Activated CD4-positive, alpha-beta memory T cell treated with anti-CD3 and anti-CD28 coated beads for 36 hours (primary cell): ENCODE results near the gene PAIP2B. TPM values are rescaled to one million over a fixed set of nuclear protein-coding genes. Genes with fewer than 3 reads are reported as not detected.
A peak's percentile ranks its signal among the peaks of the same experiment; 100 is the strongest.

ENCODE experiments used
- CTCF ChIA-PET: fragments of 350-600 bp; sonication (Branson Sonifier 250); formaldehyde crosslinking; loops from one replicate; lab custom pipeline; 2021; ENCODE audit warnings: antibody characterized with exemption, inconsistent platforms; lab: Charles Lee
- POLR2A ChIA-PET: fragments of 350-600 bp; sonication (Branson Sonifier 250); formaldehyde crosslinking; loops from one replicate; lab custom pipeline; 2021; ENCODE audit warnings: antibody characterized with exemption; lab: Charles Lee
- DNase-seq: peaks from one replicate; pipeline ENCODE4 v3.0.0-alpha.2; 2020
- H3K27ac Mint-ChIP-seq: one replicate; pipeline ENCODE4 v1.8.0; 2021; ENCODE audit warnings: mixed read lengths
- H3K27me3 Mint-ChIP-seq: one replicate; pipeline ENCODE4 v1.8.0; 2021; ENCODE audit warnings: mixed read lengths
- H3K36me3 Mint-ChIP-seq: one replicate; pipeline ENCODE4 v1.8.0; 2021; ENCODE audit warnings: mixed read lengths
- H3K4me1 Mint-ChIP-seq: one replicate; pipeline ENCODE4 v1.8.0; 2021; ENCODE audit warnings: low read depth, mixed read lengths
- H3K4me3 Mint-ChIP-seq: one replicate; pipeline ENCODE4 v1.8.0; 2021; ENCODE audit warnings: mild to moderate bottlenecking, mixed read lengths
- H3K9me3 Mint-ChIP-seq: one replicate; pipeline ENCODE4 v1.8.0; 2021; ENCODE audit warnings: mixed read lengths
- intact Hi-C: fragments of 100-400 bp; cut with micrococcal nuclease; formaldehyde crosslinking; loops from one replicate; pipeline ENCODE4 v1.15.1; 2023
- total RNA-seq, 2 experiments: library from RNA; stranded (reverse); gene quantifications; one replicate each; pipeline ENCODE4 v1.2.3, GENCODE V29; 2021

Gene PAIP2B
- 1 to 10 TPM; 2.2 TPM for total RNA-seq

DNA sequence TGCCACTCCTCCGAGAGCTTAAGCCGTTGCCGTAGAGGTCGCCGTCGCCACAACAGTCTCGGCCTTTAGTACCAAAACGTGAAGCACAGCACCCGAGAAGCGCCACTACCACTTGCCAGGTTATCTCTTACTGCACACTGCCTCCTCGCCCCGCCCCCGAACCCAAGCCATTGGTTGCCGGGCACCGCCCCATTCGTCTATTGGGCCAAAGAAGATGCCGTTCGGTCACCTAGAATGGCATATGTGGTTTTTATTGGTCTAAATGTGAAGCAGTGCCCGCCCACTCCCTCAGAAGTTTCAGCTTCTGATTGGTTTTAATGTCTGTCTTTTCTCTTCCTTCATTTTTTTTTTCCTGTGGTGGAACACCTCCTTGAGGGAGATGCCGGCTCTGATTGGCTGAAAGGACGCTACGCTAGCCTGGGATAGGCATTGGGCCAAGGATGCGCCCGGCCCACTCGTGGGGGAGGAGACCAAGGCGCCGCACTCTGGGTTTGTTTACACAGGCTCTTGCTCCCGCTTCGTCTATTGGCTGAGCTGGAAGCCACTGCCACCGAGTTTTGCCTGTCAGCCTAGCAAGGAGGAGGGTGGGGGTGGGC lies at the start of gene PAIP2B:
PAIP2B (minus strand) TSS at position 139 of the 596 bp plus-strand sequence. CDS start 24,514 bp downstream, outside the sequence.
- peaks cover 10% of the 10 kb centered on the region for H3K4me1 Mint-ChIP-seq
- peak within 1 kb of the TSS; percentile 82 for H3K27ac Mint-ChIP-seq
- peaks cover 2% of the 10 kb centered on the region for H3K27me3 Mint-ChIP-seq
- CTCF ChIA-PET, result interaction anchor here (0.8 to 1.8 kb wide), 6 partner anchors 9 to 279 kb away, joined by 3 to 9 read pairs (median 4); partner anchors contain the start of gene ZNF638
- DNase-seq, result peak; percentile 99
- POLR2A ChIA-PET, result interaction anchor here (0.8 to 1.0 kb wide), 4 partner anchors 96 to 242 kb away, joined by 3 to 5 read pairs (median 4); partner anchors contain the start of gene ZNF638
- peak within 1 kb of the TSS; percentile 97 for H3K4me3 Mint-ChIP-seq
- intact Hi-C loops, result loop anchor here (1.0 to 10.0 kb wide), 7 partner anchors 49 to 1845 kb away; partner anchors contain the start of genes MCEE, MPHOSPH10, NAGK and SFXN5
- H3K9me3 Mint-ChIP-seq, result no peaks in the 10 kb centered on the region
- no peaks in the 10 kb centered on the region for H3K36me3 Mint-ChIP-seq

DNA sequence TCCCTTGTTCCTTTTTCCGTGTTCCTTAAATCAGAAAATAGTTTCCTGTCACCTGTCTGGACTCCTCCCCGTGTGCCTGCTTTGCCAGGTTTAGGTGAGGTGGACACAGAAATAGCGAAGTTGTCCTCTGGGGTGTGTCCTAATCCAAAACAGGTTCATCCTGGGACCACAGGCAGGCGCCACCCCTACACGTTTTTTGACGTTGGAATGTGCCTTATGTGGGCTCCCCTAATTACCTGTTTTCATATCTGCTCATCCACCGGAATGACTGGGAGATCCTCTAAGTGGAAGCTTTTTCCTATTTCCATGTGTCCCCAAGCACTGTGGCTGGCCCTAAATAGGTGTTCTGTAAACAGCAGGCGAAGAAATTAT lies 49.0 kb upstream of the PAIP2B start:
- ChIA-PET CTCF (interaction anchor here (0.6 to 1.1 kb wide), 2 partner anchors 49 to 56 kb away, joined by 3 to 5 read pairs; partner anchors contain the start of genes PAIP2B and ZNF638), POLR2A (interaction anchor here (0.6 kb wide), 1 partner anchor 873 kb away, joined by 3 read pairs; no protein-coding TSS in a partner anchor)
- Mint-ChIP-seq H3K27ac (no peak overlapping the region), H3K4me1 (peaks cover 18% of the 10 kb centered on the region), H3K9me3 (peaks cover 8% of the 10 kb centered on the region), H3K4me3 (peak overlapping the region; percentile 41), H3K27me3 (peaks cover 74% of the 10 kb centered on the region), H3K36me3 (peaks cover 3% of the 10 kb centered on the region)
- DNase-seq, result no peak
- intact Hi-C loops, result loop anchor here (1.0 kb wide), 1 partner anchor 49 kb away; the partner anchor contains the start of gene PAIP2B

DNA sequence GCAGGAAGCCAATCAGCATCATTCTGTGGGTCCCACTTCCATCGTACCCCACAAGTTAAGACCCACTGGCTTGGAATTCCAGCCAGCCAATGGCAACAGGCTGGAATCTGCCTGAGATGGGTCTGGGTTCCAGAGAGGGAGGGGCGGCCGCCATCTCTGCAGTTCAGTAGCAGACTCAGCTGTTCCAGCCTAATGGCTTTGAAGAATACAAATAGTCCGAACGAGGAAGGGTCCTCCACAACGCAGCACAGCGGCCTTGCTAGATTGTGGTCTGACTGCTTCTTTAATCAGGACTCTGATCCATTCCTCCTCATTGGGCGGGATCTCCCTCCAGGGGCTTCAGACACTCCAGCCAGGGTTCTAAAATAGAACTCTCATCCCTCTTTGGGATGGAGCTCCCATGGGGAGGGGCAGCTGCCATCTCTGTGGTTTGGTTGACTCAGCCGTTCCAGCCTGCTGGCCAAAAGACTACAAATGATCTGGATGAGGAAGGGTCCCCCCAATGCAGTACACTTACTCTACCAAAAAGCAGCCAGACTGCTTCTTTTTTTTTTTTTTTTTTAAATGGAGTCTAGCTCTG lies 42.7 kb upstream of the PAIP2B start:
- DNase-seq, result no peak
- Mint-ChIP-seq H3K36me3 (no peaks in the 10 kb centered on the region), H3K27me3 (peaks cover 39% of the 10 kb centered on the region), H3K27ac (no peak overlapping the region), H3K4me3 (no peak overlapping the region), H3K9me3 (no peaks in the 10 kb centered on the region), H3K4me1 (no peaks in the 10 kb centered on the region)
- POLR2A ChIA-PET, result no interaction called here
- intact Hi-C loops, result no loop called here
- CTCF ChIA-PET, result no interaction called here

DNA sequence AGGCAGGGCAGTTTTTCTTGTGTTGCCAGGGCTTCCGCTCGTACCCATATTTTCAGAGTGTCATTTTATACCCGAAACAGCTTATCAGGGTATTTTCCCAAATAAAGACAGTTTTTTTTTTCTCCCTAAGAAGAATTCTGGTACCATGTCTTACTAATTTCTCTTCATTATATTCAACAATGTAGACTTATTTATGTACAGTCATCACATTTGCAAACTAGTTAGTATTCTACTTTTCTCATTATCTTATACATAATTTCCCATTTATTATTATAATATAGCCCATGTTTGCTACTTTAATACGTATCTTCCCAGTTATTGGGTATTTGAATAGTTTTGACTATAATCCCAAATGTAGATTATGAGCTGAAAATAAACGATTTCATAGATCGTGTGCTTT lies 36.5 kb upstream of the PAIP2B start:
- no peaks in the 10 kb centered on the region for H3K36me3 Mint-ChIP-seq
- H3K4me1 Mint-ChIP-seq, result no peaks in the 10 kb centered on the region
- no peak for DNase-seq
- ChIA-PET CTCF (interaction anchor here (0.6 to 0.7 kb wide), 2 partner anchors 163 to 198 kb away, joined by 3 read pairs; no protein-coding TSS in a partner anchor), POLR2A (no interaction called here)
- peaks cover 8% of the 10 kb centered on the region for H3K27me3 Mint-ChIP-seq
- H3K9me3 Mint-ChIP-seq, result no peaks in the 10 kb centered on the region
- intact Hi-C loops, result no loop called here
- H3K27ac Mint-ChIP-seq, result no peak overlapping the region
- H3K4me3 Mint-ChIP-seq, result no peak overlapping the region

DNA sequence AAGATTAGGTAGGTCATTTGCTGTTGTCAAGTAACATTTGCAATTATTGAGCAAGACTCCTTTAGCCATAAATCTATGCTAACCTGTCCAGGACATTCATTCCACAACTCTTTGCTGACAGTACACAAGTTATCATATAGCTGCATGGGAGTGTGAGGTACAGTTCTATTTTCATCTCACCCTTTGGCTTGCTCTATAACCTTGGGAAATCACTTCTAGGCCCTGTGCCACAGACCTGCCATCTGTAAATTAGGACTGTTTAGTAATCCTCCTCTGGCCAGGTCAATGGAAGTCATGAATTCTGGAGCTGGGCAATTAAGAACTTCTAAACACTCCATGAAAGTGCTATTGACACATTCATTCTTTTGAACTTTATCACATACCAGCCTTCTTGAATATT lies 34.6 kb upstream of the PAIP2B start:
- Mint-ChIP-seq H3K9me3 (no peaks in the 10 kb centered on the region), H3K36me3 (no peaks in the 10 kb centered on the region), H3K4me1 (no peaks in the 10 kb centered on the region), H3K4me3 (no peak overlapping the region), H3K27me3 (peaks cover 15% of the 10 kb centered on the region), H3K27ac (no peak overlapping the region)
- intact Hi-C loops, result no loop called here
- ChIA-PET POLR2A (no interaction called here), CTCF (interaction anchor here (0.8 to 1.1 kb wide), 3 partner anchors 38 to 249 kb away, joined by 3 to 4 read pairs (median 3); no protein-coding TSS in a partner anchor)
- no peak for DNase-seq

- POLR2A ChIA-PET, result no interaction called here
- Mint-ChIP-seq H3K36me3 (no peaks in the 10 kb centered on the region), H3K9me3 (no peaks in the 10 kb centered on the region), H3K27me3 (peaks cover 33% of the 10 kb centered on the region), H3K4me3 (no peak overlapping the region), H3K27ac (no peak overlapping the region), H3K4me1 (no peaks in the 10 kb centered on the region)
- intact Hi-C loops, result no loop called here
- CTCF ChIA-PET, result no interaction called here
- DNase-seq, result no peak
Measured at GRCh38 chr2:71256421-71256820, 29.5 kb upstream of the PAIP2B start.

DNA sequence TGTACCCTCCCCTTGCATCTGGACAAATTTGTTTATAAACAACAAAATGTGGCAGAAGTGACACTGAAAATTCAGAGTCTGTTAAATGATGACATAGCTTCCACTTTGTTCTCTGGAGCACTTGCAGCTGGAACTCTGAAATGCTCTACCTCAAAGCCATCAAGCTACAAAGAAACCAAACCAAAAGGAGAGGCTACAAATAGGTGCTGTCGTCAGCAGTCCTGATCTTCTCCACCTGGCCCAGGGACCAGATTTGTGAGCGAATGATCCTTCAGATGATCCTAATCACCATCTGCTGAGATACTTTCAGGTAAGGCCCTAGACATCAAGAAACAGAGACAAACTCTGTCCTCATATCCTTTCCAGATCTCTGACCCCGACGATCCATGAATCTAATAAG lies 27.9 kb upstream of the PAIP2B start:
- Mint-ChIP-seq H3K36me3 (no peaks in the 10 kb centered on the region), H3K27me3 (peaks cover 38% of the 10 kb centered on the region), H3K4me1 (no peaks in the 10 kb centered on the region), H3K4me3 (no peak overlapping the region), H3K9me3 (no peaks in the 10 kb centered on the region), H3K27ac (no peak overlapping the region)
- CTCF ChIA-PET, result no interaction called here
- POLR2A ChIA-PET, result no interaction called here
- intact Hi-C loops, result no loop called here
- no peak for DNase-seq

DNA sequence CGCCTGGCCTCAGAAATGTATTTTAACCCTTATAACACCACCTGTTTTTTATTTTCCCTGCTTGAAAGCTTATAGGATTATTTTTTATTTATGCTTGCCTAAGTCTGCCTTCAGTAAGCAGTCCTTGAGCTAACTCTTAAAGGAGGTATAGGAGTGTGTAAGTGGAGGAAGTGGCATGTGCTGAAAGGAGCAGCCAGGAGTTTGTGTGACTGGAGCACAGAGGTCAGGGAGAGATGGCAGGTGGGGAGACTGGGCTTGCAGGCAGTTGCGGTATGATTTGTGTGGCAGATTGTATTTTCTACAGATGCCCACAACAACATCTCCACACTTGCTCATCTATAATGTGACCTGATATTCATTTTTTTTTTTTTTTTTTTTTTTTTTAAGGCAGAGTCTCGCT lies 27.2 kb upstream of the PAIP2B start:
- Mint-ChIP-seq H3K4me1 (no peaks in the 10 kb centered on the region), H3K27ac (no peak overlapping the region), H3K9me3 (no peaks in the 10 kb centered on the region), H3K27me3 (peaks cover 37% of the 10 kb centered on the region), H3K4me3 (no peak overlapping the region), H3K36me3 (no peaks in the 10 kb centered on the region)
- intact Hi-C loops, result no loop called here
- ChIA-PET CTCF (no interaction called here), POLR2A (no interaction called here)
- DNase-seq, result no peak

- intact Hi-C loops, result no loop called here
- DNase-seq, result no peak
- Mint-ChIP-seq H3K9me3 (no peaks in the 10 kb centered on the region), H3K36me3 (no peaks in the 10 kb centered on the region), H3K4me1 (no peaks in the 10 kb centered on the region), H3K27ac (no peak overlapping the region), H3K4me3 (no peak overlapping the region), H3K27me3 (peaks cover 35% of the 10 kb centered on the region)
- ChIA-PET CTCF (no interaction called here), POLR2A (no interaction called here)
Measured at GRCh38 chr2:71253476-71253875, 26.6 kb upstream of the PAIP2B start.

DNA sequence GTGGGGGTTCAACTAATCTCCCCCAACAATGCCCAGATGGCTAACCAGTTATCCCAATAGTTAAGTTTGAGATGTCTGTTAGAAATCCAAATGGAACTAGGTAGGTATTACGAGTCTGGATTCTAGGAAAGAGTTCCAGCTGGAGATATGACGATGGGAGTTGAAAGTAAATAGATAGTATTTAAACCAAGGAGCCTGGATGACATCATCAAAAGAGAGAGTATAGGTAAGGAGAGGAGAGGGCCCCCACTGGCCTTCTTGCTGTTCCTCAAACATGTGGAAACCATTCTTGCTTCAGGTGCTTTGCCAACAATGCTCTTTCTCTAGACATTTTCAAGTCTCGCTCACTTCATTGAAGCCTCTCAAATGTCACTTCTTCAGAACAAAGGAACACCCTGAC lies 26.0 kb upstream of the PAIP2B start:
- Mint-ChIP-seq H3K4me3 (no peak overlapping the region), H3K4me1 (no peaks in the 10 kb centered on the region), H3K36me3 (no peaks in the 10 kb centered on the region), H3K27ac (no peak overlapping the region), H3K9me3 (no peaks in the 10 kb centered on the region), H3K27me3 (peaks cover 32% of the 10 kb centered on the region)
- DNase-seq, result no peak
- ChIA-PET POLR2A (no interaction called here), CTCF (no interaction called here)
- intact Hi-C loops, result no loop called here

DNA sequence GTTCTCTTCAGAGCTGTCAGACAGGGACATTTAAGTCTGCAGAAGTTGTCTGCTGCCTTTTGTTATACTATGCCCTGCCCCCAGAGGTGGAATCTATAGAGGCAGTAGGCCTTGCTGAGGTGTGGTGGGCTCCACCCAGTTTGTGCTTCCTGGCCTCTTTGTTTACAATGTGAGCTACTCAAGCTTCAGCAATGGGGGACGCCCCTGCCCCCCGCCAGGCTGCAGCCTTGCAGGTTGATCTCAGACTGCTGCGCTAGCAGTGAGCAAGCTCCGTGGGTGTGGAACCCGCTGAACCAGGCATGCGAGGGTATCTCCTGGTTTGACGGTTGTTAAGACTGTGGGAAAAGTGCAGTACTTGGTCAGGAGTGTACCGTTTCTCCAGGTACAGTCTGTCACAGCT lies 24.0 kb upstream of the PAIP2B start:
- POLR2A ChIA-PET, result no interaction called here
- Mint-ChIP-seq H3K27ac (no peak overlapping the region), H3K9me3 (peaks cover 5% of the 10 kb centered on the region), H3K4me1 (no peaks in the 10 kb centered on the region), H3K36me3 (peaks cover 1% of the 10 kb centered on the region), H3K27me3 (peaks cover 27% of the 10 kb centered on the region), H3K4me3 (no peak overlapping the region)
- CTCF ChIA-PET, result no interaction called here
- intact Hi-C loops, result no loop called here
- no peak for DNase-seq

GRCh38 chr2:71244302-71244660 lies 17.4 kb upstream of the PAIP2B start:
- H3K4me1 Mint-ChIP-seq, result no peaks in the 10 kb centered on the region
- ChIA-PET CTCF (no interaction called here), POLR2A (no interaction called here)
- peaks cover 1% of the 10 kb centered on the region for H3K36me3 Mint-ChIP-seq
- no peak for DNase-seq
- peaks cover 14% of the 10 kb centered on the region for H3K27me3 Mint-ChIP-seq
- H3K9me3 Mint-ChIP-seq, result peaks cover 5% of the 10 kb centered on the region
- intact Hi-C loops, result no loop called here
- no peak overlapping the region for H3K4me3 Mint-ChIP-seq
- H3K27ac Mint-ChIP-seq, result no peak overlapping the region
